ENCODE results near the gene KIAA0930. TPM values are rescaled to one million over a fixed set of nuclear protein-coding genes. Genes with fewer than 3 reads are reported as not detected.

The KIAA0930 gene
- polyA plus RNA-seq, 1 of the 3 experiments (the other 2 are of a cell fraction), result 80.8 TPM

DNA sequence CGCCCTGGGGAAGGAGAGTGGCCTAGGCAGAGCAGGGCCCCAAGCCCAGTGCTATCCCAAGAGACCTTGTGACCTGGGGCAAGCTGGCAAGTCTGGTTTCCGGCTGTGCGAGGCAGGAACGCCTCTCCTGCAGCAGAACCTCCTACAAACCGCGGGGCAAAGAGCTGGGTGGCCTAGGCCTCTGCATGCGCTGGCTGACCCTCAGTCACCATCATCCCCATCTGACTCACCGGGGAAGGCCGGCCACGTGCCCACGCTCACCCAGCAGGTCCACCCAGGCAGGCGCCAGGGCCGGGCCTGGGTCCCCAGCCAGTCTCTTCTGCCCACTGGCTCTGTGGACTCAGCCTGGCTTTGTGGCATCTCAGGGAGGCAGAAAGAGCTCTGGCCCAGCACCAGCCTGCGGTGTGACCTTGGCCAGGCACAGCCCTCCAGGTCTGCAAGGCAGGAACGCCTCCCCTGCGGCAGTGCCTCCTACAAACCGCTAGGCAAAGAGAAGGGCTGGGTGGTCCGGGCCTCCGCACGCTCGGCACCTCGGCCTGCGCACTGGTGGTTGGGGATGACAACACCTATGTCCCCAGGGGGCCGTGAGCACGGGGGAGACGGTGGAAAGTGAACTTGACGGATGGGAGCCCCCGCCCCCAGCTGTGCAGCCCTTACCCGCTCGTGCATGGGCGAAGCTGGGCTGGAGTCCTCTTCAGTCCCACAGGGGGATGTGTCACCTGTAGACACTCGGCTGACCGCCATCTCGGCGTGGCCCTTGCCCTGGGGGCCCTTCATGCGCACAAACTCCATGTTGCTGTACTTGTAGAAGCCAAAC, 38.2 kb downstream of the KIAA0930 start:
- Histone ChIP-seq H3K27ac (ENCODE audit: low read depth in 2 of 2, low read length in 1 of 2) (no peak overlapping the region), H2AFZ (ENCODE audit: low read depth) (no peak overlapping the region), H3K4me1 (ENCODE audit: control insufficient read depth in 1 of 2, insufficient read depth in 2 of 2, low read depth in 1 of 2, low read length in 1 of 2) (no peaks in the 10 kb centered on the region; a peak in 1 of 4 replicates), H3K4me2 (no peak overlapping the region), H3F3A (replicated peaks; ENCODE audit: insufficient read depth) (peaks cover 4% of the 10 kb centered on the region), H3K9ac (no peak overlapping the region), H3K9me2 (no peaks in the 10 kb centered on the region), H3K27me3 (ENCODE audit: insufficient read depth) (no peaks in the 10 kb centered on the region), H3K79me2 (ENCODE audit: insufficient read depth) (0 out of 2 replicates have a peak, but pooled peaks cover 3% of the 10 kb centered on the region), H3K9me3 (no peaks in the 10 kb centered on the region), H4K20me1 (ENCODE audit: insufficient read depth) (0 out of 2 replicates have a peak, but pooled peaks cover 6% of the 10 kb centered on the region), H3K36me3 (replicated peaks in 1 of 2; ENCODE audit: control insufficient read depth in 1 of 2, insufficient read depth in 2 of 2, low read length in 1 of 2) (peaks cover 12 to 57% of the 10 kb centered on the region in 2 experiments), H3K4me3 (ENCODE audit: low read depth in 2 of 2, low read length in 1 of 2) (no peak overlapping the region)
- ChIA-PET CTCF (no interaction called here), POLR2A (interaction anchor here (0.6 kb wide), 1 partner anchor 39 kb away, joined by 3 read pairs; no protein-coding TSS in a partner anchor)
- no peak for TF ChIP-seq GATA2 (CRISPR knock-in tag; IDR thresholded peaks at IDR 0.05)
- TF ChIP-seq SIN3A (IDR thresholded peaks at IDR 0.05; ENCODE audit: borderline replicate concordance, low read depth, low read length), result no peak
- TF ChIP-seq MEF2A (IDR thresholded peaks at IDR 0.05; ENCODE audit: borderline replicate concordance, low read depth), result no peak
- TF ChIP-seq CHD2 (IDR thresholded peaks at IDR 0.05; ENCODE audit: low read length, partially characterized antibody), result no peak
- no peak for TF ChIP-seq ZBTB33 (IDR thresholded peaks at IDR 0.05; ENCODE audit: borderline replicate concordance, low read depth)
- TF ChIP-seq ELF1 (IDR thresholded peaks at IDR 0.05), result no peak
- no peak for TF ChIP-seq POLR2AphosphoS5 (IDR thresholded peaks at IDR 0.05; ENCODE audit: low read depth, low read length)
- no peak for TF ChIP-seq TEAD4 (IDR thresholded peaks at IDR 0.05; ENCODE audit: borderline replicate concordance, insufficient read depth)
- TF ChIP-seq MXI1 (IDR thresholded peaks at IDR 0.05; ENCODE audit: low read depth, low read length), result no peak
- no peak for TF ChIP-seq TCF12 (IDR thresholded peaks at IDR 0.05)
- no peak for TF ChIP-seq RFX5 (IDR thresholded peaks at IDR 0.05; ENCODE audit: low read length)
- no peak for TF ChIP-seq RCOR1 (IDR thresholded peaks at IDR 0.05; ENCODE audit: low read length)
- no peak for TF ChIP-seq NRF1 (IDR thresholded peaks at IDR 0.05; ENCODE audit: low read depth, low read length)
- TF ChIP-seq NFIC (IDR thresholded peaks at IDR 0.05; ENCODE audit: borderline replicate concordance), result no peak
- TF ChIP-seq, protein P1, sequence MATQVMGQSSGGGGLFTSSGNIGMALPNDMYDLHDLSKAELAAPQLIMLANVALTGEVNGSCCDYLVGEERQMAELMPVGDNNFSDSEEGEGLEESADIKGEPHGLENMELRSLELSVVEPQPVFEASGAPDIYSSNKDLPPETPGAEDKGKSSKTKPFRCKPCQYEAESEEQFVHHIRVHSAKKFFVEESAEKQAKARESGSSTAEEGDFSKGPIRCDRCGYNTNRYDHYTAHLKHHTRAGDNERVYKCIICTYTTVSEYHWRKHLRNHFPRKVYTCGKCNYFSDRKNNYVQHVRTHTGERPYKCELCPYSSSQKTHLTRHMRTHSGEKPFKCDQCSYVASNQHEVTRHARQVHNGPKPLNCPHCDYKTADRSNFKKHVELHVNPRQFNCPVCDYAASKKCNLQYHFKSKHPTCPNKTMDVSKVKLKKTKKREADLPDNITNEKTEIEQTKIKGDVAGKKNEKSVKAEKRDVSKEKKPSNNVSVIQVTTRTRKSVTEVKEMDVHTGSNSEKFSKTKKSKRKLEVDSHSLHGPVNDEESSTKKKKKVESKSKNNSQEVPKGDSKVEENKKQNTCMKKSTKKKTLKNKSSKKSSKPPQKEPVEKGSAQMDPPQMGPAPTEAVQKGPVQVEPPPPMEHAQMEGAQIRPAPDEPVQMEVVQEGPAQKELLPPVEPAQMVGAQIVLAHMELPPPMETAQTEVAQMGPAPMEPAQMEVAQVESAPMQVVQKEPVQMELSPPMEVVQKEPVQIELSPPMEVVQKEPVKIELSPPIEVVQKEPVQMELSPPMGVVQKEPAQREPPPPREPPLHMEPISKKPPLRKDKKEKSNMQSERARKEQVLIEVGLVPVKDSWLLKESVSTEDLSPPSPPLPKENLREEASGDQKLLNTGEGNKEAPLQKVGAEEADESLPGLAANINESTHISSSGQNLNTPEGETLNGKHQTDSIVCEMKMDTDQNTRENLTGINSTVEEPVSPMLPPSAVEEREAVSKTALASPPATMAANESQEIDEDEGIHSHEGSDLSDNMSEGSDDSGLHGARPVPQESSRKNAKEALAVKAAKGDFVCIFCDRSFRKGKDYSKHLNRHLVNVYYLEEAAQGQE (IDR thresholded peaks at IDR 0.05; ENCODE audit: low read depth, low read length), result no peak
- TF ChIP-seq RAD21 (IDR thresholded peaks at IDR 0.05; ENCODE audit: low read length), result no peak
- no peak for TF ChIP-seq GABPA (IDR thresholded peaks at IDR 0.05; ENCODE audit: low read depth)
- TF ChIP-seq RXRA (IDR thresholded peaks at IDR 0.05; ENCODE audit: borderline replicate concordance, low read depth), result no peak
- no peak for DNase-seq
- WGBS (ENCODE audit: low lambda C conversion rate), result 92% methylated on average over 12 of the region's 36 CpGs
